NCI-H510A (cell line): ENCODE measurements around the gene UBALD2.

Experiments used
- DNase-seq: peaks from one replicate; lab custom pipeline; 2025; lab: John Stamatoyannopoulos, UW

UBALD2 gene

DNA sequence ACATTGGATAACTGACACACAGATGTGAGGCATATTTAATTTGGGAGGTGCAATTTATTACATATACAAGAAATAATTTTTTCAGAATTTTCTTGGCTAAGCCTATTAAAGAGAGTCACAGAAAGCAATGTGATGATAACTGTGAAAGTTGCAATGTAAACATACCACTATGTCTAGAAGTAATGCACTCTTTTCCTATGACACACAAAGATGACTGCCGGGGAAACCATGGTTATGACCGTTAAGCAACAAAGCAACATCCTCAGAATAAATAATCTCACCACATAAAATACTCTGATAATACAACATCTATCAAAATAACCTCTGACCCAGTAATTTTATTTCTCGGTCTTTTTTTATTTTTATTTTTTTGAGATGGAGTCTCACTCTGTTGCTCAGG, 53.4 kb downstream of the UBALD2 start:
- no peak for DNase-seq
